A549 (cell line): ENCODE data around the gene DNMT3B.
"Not testable (repeated sequence)": the region's sequence is repeated elsewhere in the genome, so short reads cannot be mapped to it uniquely, and the experiment has no call there.

Experiments used
- E2F6 ChIP-seq: IDR thresholded peaks from 2 replicates; pipeline ENCODE4 v1.6.1; 2012; ENCODE audit warnings: low read depth, borderline replicate concordance
- EP300 ChIP-seq, 2 experiments: fragments of >200 bp; sonication (Bioruptor Twin); formaldehyde crosslinking; IDR thresholded peaks; 2 replicates in 1 of 2; 3 replicates in 1 of 2; pipeline ENCODE4 v1.6.1; 2016 to 2017
- FOSL2 ChIP-seq, 2 experiments: fragments of 450-650 bp in 1 of 2; fragments of >200 bp in 1 of 2; sonication (Bioruptor Twin) in 1 of 2; formaldehyde crosslinking; IDR thresholded peaks; 2 replicates each; pipeline versions ENCODE4 v1.5.0 to v1.6.1; 2016 to 2020; ENCODE audit warnings: mild to moderate bottlenecking in 1 of 2, moderate library complexity in 1 of 2
- POLR2A ChIP-seq: IDR thresholded peaks from 2 replicates; pipeline ENCODE4 v1.6.1; 2012; ENCODE audit warnings: mild to moderate bottlenecking, low read length
- REST ChIP-seq: fragments of 200-600 bp; sonication (generic); IDR thresholded peaks from 2 replicates; pipeline ENCODE4 v1.6.1; 2016; ENCODE audit warnings: antibody characterized with exemption, mild to moderate bottlenecking, moderate library complexity
- TF ChIP-seq, protein P1 (sequence below): fragments of >200 bp; sonication (Bioruptor Twin); formaldehyde crosslinking; IDR thresholded peaks from 3 replicates; pipeline ENCODE4 v1.5.1; 2016
- TF ChIP-seq, protein P2 (sequence below): IDR thresholded peaks from 2 replicates; pipeline ENCODE4 v1.6.1; 2012
- TF ChIP-seq, protein P3 (sequence below): fragments of 250-450 bp; sonication (Bioruptor Pico); IDR thresholded peaks from 2 replicates; pipeline ENCODE4 v1.5.0; 2021; ENCODE audit warnings: mild to moderate bottlenecking, moderate library complexity, borderline replicate concordance

GRCh38 chr20:32797571-32797970 lies 35.4 kb downstream of the DNMT3B start:
- TF ChIP-seq FOSL2 (IDR thresholded peaks at IDR 0.05); FOSL2 (CRISPR knock-in tag; IDR thresholded peaks at IDR 0.05); POLR2A; EP300 (IDR thresholded peaks at IDR 0.05); E2F6; REST: not testable (repeated sequence)
- TF ChIP-seq, protein P1, sequence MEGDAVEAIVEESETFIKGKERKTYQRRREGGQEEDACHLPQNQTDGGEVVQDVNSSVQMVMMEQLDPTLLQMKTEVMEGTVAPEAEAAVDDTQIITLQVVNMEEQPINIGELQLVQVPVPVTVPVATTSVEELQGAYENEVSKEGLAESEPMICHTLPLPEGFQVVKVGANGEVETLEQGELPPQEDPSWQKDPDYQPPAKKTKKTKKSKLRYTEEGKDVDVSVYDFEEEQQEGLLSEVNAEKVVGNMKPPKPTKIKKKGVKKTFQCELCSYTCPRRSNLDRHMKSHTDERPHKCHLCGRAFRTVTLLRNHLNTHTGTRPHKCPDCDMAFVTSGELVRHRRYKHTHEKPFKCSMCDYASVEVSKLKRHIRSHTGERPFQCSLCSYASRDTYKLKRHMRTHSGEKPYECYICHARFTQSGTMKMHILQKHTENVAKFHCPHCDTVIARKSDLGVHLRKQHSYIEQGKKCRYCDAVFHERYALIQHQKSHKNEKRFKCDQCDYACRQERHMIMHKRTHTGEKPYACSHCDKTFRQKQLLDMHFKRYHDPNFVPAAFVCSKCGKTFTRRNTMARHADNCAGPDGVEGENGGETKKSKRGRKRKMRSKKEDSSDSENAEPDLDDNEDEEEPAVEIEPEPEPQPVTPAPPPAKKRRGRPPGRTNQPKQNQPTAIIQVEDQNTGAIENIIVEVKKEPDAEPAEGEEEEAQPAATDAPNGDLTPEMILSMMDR: not testable (repeated sequence)
- TF ChIP-seq, protein P2, sequence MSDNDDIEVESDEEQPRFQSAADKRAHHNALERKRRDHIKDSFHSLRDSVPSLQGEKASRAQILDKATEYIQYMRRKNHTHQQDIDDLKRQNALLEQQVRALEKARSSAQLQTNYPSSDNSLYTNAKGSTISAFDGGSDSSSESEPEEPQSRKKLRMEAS: not testable (repeated sequence)
- TF ChIP-seq, protein P3, sequence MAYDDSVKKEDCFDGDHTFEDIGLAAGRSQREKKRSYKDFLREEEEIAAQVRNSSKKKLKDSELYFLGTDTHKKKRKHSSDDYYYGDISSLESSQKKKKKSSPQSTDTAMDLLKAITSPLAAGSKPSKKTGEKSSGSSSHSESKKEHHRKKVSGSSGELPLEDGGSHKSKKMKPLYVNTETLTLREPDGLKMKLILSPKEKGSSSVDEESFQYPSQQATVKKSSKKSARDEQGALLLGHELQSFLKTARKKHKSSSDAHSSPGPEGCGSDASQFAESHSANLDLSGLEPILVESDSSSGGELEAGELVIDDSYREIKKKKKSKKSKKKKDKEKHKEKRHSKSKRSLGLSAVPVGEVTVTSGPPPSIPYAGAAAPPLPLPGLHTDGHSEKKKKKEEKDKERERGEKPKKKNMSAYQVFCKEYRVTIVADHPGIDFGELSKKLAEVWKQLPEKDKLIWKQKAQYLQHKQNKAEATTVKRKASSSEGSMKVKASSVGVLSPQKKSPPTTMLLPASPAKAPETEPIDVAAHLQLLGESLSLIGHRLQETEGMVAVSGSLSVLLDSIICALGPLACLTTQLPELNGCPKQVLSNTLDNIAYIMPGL (CRISPR knock-in tag): not testable (repeated sequence)
